HCT116 (cell line): Measurements from ENCODE around the gene PDLIM3. TPM values are rescaled to one million over a fixed set of nuclear protein-coding genes. Genes with fewer than 3 reads are reported as not detected.

Source experiments
- ATAC-seq: fragments of 200-7000 bp; cut with Tn5 transposase; 2 replicates; pipeline ENCODE4 v1.9.1; 2020; ENCODE audit warnings: mild to moderate bottlenecking, moderate library complexity
- BruUV-seq: library from RNA; stranded (reverse); fragments of 400-500 nt; replicated peaks from 2 replicates; lab custom pipeline; 2021; lab: Mats Ljungman, UMichigan
- CTCF ChIA-PET: fragments of 300-600 bp; sonication (Branson Sonifier 250); formaldehyde crosslinking; loops from one replicate; lab custom pipeline; 2021; ENCODE audit warnings: antibody characterized with exemption; lab: Charles Lee
- POLR2A ChIA-PET: fragments of 300-600, 350-600 bp; sonication (Branson Sonifier 250); formaldehyde crosslinking; loops from one replicate; lab custom pipeline; 2021; ENCODE audit warnings: antibody characterized with exemption; lab: Charles Lee
- RAD21 ChIA-PET, 2 experiments: fragments of 300-600 bp; sonication (Branson Sonifier 250); formaldehyde crosslinking; loops; one replicate each; lab custom pipeline; 2023; ENCODE audit warnings: low total read pairs in 2 of 2; ENCODE audit not compliant: uncharacterized antibody in 2 of 2, unreplicated experiment in 2 of 2, low non-redundant PET in 1 of 2; lab: Charles Lee
- DNase-seq: peaks from one replicate; pipeline ENCODE4 v3.0.0-alpha.2; 2010; ENCODE audit warnings: low read depth, low spot score
- H2AFZ ChIP-seq: fragments of 200-600 bp; shearing (Covaris generic), sonication (generic); 2 replicates; pipeline ENCODE4 v1.6.1; 2017; ENCODE audit warnings: low read depth, mixed run types, mixed read lengths, antibody characterized with exemption, low read length; ENCODE audit not compliant: poor library complexity, severe bottlenecking
- H3K27ac ChIP-seq: 2 replicates; pipeline ENCODE4 v1.5.1; 2012; ENCODE audit warnings: low read depth, low read length
- H3K27me3 ChIP-seq: fragments of 200-600 bp; sonication (generic); 2 replicates; pipeline ENCODE4 v1.6.1; 2016; ENCODE audit warnings: mixed run types, low read length, mixed read lengths; ENCODE audit not compliant: insufficient read depth
- H3K36me3 ChIP-seq, 2 experiments: fragments of 200-500 bp in 1 of 2; fragments of 200-600 bp in 1 of 2; sonication (Bioruptor generic) in 1 of 2; sonication (generic) in 1 of 2; 2 replicates each; pipeline versions ENCODE4 v1.5.1 to v1.6.1; 2014 to 2016; ENCODE audit warnings: low read length in 2 of 2, inconsistent platforms in 1 of 2, mixed read lengths in 1 of 2, mixed run types in 1 of 2; ENCODE audit not compliant: insufficient read depth in 2 of 2, control insufficient read depth in 1 of 2
- H3K4me1 ChIP-seq, 2 experiments: fragments of 200-600 bp in 1 of 2; sonication (generic) in 1 of 2; 2 replicates each; pipeline versions ENCODE4 v1.5.1 to v1.6.1; 2012 to 2017; ENCODE audit warnings: low read length in 2 of 2, inconsistent platforms in 1 of 2, mild to moderate bottlenecking in 1 of 2, mixed read lengths in 1 of 2, mixed run types in 1 of 2, moderate library complexity in 1 of 2; ENCODE audit not compliant: insufficient read depth in 2 of 2, control insufficient read depth in 1 of 2
- H3K4me2 ChIP-seq: fragments of 200-600 bp; sonication (generic); 2 replicates; pipeline ENCODE4 v1.6.1; 2017; ENCODE audit warnings: mixed run types, low read length, mixed read lengths
- H3K4me3 ChIP-seq, 2 experiments: fragments of 200-600 bp in 1 of 2; sonication (generic) in 1 of 2; replicated peaks in 1 of 2; 2 replicates each; pipeline ENCODE4 v1.5.1; 2011 to 2016; ENCODE audit warnings: low read length in 2 of 2, control low read depth in 1 of 2, low read depth in 1 of 2, mild to moderate bottlenecking in 1 of 2, mixed read lengths in 1 of 2, mixed run types in 1 of 2
- H3K79me2 ChIP-seq: fragments of 200-600 bp; sonication (generic); 2 replicates; pipeline ENCODE4 v1.6.1; 2017; ENCODE audit warnings: mild to moderate bottlenecking, mixed run types, low read length, moderate library complexity, mixed read lengths; ENCODE audit not compliant: insufficient read depth
- H3K9ac ChIP-seq: fragments of 200-600 bp; sonication (generic); 2 replicates; pipeline ENCODE4 v1.6.1; 2016; ENCODE audit warnings: low read length, mixed read lengths
- H3K9me2 ChIP-seq: fragments of 200-600 bp; sonication (generic), shearing (Covaris generic); 2 replicates; pipeline ENCODE4 v1.6.1; 2017; ENCODE audit warnings: mixed run types, mild to moderate bottlenecking, moderate library complexity; ENCODE audit not compliant: insufficient read depth
- H3K9me3 ChIP-seq, 2 experiments: fragments of 200-500 bp in 1 of 2; fragments of 200-600 bp in 1 of 2; sonication (Bioruptor generic) in 1 of 2; sonication (generic) in 1 of 2; 2 replicates each; pipeline ENCODE4 v1.6.1; 2014 to 2017; ENCODE audit warnings: low read length in 2 of 2, mixed read lengths in 2 of 2, inconsistent platforms in 1 of 2, low read depth in 1 of 2, mild to moderate bottlenecking in 1 of 2, mixed run types in 1 of 2, moderate library complexity in 1 of 2; ENCODE audit not compliant: control insufficient read depth in 1 of 2, insufficient read depth in 1 of 2
- H4K20me1 ChIP-seq: fragments of 200-600 bp; sonication (generic), shearing (Covaris generic); 2 replicates; pipeline ENCODE4 v1.6.1; 2017; ENCODE audit warnings: mixed run types, mild to moderate bottlenecking, moderate library complexity; ENCODE audit not compliant: insufficient read depth
- CBX3 ChIP-seq: IDR thresholded peaks from 2 replicates; pipeline ENCODE4 v1.6.1; 2012; ENCODE audit warnings: low read depth
- CEBPB ChIP-seq: IDR thresholded peaks from 2 replicates; pipeline ENCODE4 v1.6.1; 2012; ENCODE audit warnings: low read depth
- EGR1 ChIP-seq: IDR thresholded peaks from 2 replicates; pipeline ENCODE4 v1.6.1; 2012; ENCODE audit warnings: low read depth
- EZH2 ChIP-seq: fragments of 200-600 bp; sonication (generic); IDR thresholded peaks from 2 replicates; pipeline ENCODE4 v1.6.1; 2017; ENCODE audit warnings: antibody characterized with exemption, mixed run types
- EZH2phosphoT487 ChIP-seq: fragments of 200-600 bp; IDR thresholded peaks from 2 replicates; pipeline ENCODE4 v1.6.1; 2018; ENCODE audit warnings: antibody characterized with exemption, borderline replicate concordance
- FOSL1 ChIP-seq: IDR thresholded peaks from 2 replicates; pipeline ENCODE4 v1.6.1; 2012; ENCODE audit warnings: low read depth
- POLR2A ChIP-seq: IDR thresholded peaks from 2 replicates; pipeline ENCODE4 v1.7.0; 2011; ENCODE audit warnings: borderline replicate concordance; ENCODE audit not compliant: insufficient read depth, insufficient read length; ENCODE audit errors: extremely low read depth
- RAD21 ChIP-seq: IDR thresholded peaks from 2 replicates; pipeline ENCODE4 v1.6.1; 2012; ENCODE audit warnings: low read depth, mild to moderate bottlenecking
- SIN3A ChIP-seq: IDR thresholded peaks from 2 replicates; pipeline ENCODE4 v1.6.1; 2012; ENCODE audit warnings: low read depth
- SP1 ChIP-seq: IDR thresholded peaks from 2 replicates; pipeline ENCODE4 v1.6.1; 2012; ENCODE audit warnings: low read depth
- SRF ChIP-seq: IDR thresholded peaks from 2 replicates; pipeline ENCODE4 v1.6.1; 2012; ENCODE audit warnings: low read depth
- TCF7L2 ChIP-seq: IDR thresholded peaks from 2 replicates; pipeline ENCODE4 v1.7.0; 2011; ENCODE audit warnings: borderline replicate concordance, inconsistent platforms; ENCODE audit not compliant: insufficient read depth, insufficient read length; ENCODE audit errors: extremely low read depth
- YY1 ChIP-seq: IDR thresholded peaks from 2 replicates; pipeline ENCODE4 v1.6.1; 2011; ENCODE audit warnings: low read length, low read depth, moderate library complexity, mild to moderate bottlenecking; ENCODE audit not compliant: insufficient replicate concordance; ENCODE audit errors: extremely low read depth
- ZFX ChIP-seq: fragments of 450-650 bp; IDR thresholded peaks from 2 replicates; pipeline ENCODE4 v1.6.1; 2017
- intact Hi-C: fragments of 100-400 bp; cut with micrococcal nuclease; formaldehyde crosslinking; loops from 2 replicates; pipeline ENCODE4 v1.10.0; 2022
- total RNA-seq: library from RNA; stranded (reverse); gene quantifications from one replicate; pipeline ENCODE4 v1.2.1, GENCODE V29; 2021; ENCODE audit not compliant: unreplicated experiment
- TF ChIP-seq, protein P1 (sequence below): IDR thresholded peaks from 2 replicates; pipeline ENCODE4 v1.6.1; 2012; ENCODE audit warnings: low read depth
- TF ChIP-seq, protein P2 (sequence below): IDR thresholded peaks from 2 replicates; pipeline ENCODE4 v1.6.1; 2012
- TF ChIP-seq, protein P3 (sequence below): IDR thresholded peaks from 2 replicates; pipeline ENCODE4 v1.6.1; 2011; ENCODE audit warnings: mild to moderate bottlenecking, low read length, moderate library complexity; ENCODE audit not compliant: insufficient replicate concordance; ENCODE audit errors: extremely low read depth
- TF ChIP-seq, protein P4 (sequence below): IDR thresholded peaks from 2 replicates; pipeline ENCODE4 v1.6.1; 2012

PDLIM3 gene
- total RNA-seq, 1 experiment from 2014 or later: 11.5 TPM

DNA sequence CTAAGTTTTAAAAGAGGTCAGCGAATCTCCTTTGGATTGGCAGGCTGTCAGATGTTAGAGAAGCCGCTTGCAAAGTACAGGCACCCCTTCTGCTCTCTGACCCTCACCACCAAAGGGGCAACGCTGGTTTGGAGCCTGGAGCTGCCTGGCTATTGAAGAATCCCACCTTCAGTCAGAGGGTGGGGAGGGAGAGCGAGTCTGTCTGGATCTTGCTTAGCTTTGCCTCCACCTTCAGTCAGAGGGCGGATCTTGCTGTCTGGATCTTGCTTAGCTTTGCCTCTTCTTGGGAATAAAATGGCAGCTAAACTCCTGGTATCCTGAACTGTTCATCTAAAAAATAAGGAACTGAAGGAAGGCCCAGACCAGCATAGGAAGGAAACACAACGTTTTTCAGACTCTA lies 71.1 kb downstream of the PDLIM3 start:
- Histone ChIP-seq H2AFZ (no peak overlapping the region), H3K36me3 (no peaks in the 10 kb centered on the region), H3K79me2 (no peaks in the 10 kb centered on the region), H3K27ac (no peak overlapping the region), H3K4me3 (no peak overlapping the region), H3K4me2 (no peak overlapping the region), H3K4me1 (no peaks in the 10 kb centered on the region), H3K27me3 (no peaks in the 10 kb centered on the region), H3K9me2 (no peaks in the 10 kb centered on the region), H4K20me1 (no peaks in the 10 kb centered on the region), H3K9ac (no peak overlapping the region), H3K9me3 (no peaks in the 10 kb centered on the region)
- no TSS peak for BruUV-seq
- intact Hi-C loops: no loop called here
- POLR2A ChIA-PET: no interaction called here
- CTCF ChIA-PET: no interaction called here
- RAD21 ChIA-PET: no interaction called here
- DNase-seq: no peak
- no peak for ATAC-seq
- TF ChIP-seq FOSL1: no peak
- no peak for TF ChIP-seq SP1
- TF ChIP-seq TCF7L2: no peak
- TF ChIP-seq, protein P1, sequence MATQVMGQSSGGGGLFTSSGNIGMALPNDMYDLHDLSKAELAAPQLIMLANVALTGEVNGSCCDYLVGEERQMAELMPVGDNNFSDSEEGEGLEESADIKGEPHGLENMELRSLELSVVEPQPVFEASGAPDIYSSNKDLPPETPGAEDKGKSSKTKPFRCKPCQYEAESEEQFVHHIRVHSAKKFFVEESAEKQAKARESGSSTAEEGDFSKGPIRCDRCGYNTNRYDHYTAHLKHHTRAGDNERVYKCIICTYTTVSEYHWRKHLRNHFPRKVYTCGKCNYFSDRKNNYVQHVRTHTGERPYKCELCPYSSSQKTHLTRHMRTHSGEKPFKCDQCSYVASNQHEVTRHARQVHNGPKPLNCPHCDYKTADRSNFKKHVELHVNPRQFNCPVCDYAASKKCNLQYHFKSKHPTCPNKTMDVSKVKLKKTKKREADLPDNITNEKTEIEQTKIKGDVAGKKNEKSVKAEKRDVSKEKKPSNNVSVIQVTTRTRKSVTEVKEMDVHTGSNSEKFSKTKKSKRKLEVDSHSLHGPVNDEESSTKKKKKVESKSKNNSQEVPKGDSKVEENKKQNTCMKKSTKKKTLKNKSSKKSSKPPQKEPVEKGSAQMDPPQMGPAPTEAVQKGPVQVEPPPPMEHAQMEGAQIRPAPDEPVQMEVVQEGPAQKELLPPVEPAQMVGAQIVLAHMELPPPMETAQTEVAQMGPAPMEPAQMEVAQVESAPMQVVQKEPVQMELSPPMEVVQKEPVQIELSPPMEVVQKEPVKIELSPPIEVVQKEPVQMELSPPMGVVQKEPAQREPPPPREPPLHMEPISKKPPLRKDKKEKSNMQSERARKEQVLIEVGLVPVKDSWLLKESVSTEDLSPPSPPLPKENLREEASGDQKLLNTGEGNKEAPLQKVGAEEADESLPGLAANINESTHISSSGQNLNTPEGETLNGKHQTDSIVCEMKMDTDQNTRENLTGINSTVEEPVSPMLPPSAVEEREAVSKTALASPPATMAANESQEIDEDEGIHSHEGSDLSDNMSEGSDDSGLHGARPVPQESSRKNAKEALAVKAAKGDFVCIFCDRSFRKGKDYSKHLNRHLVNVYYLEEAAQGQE: no peak
- TF ChIP-seq, protein P2, sequence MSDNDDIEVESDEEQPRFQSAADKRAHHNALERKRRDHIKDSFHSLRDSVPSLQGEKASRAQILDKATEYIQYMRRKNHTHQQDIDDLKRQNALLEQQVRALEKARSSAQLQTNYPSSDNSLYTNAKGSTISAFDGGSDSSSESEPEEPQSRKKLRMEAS: no peak
- TF ChIP-seq EGR1: no peak
- TF ChIP-seq SRF: no peak
- no peak for TF ChIP-seq ZFX
- no peak for TF ChIP-seq CEBPB
- no peak for TF ChIP-seq SIN3A
- TF ChIP-seq EZH2: no peak
- TF ChIP-seq YY1: no peak
- no peak for TF ChIP-seq EZH2phosphoT487
- no peak for TF ChIP-seq CBX3
- TF ChIP-seq, protein P3, sequence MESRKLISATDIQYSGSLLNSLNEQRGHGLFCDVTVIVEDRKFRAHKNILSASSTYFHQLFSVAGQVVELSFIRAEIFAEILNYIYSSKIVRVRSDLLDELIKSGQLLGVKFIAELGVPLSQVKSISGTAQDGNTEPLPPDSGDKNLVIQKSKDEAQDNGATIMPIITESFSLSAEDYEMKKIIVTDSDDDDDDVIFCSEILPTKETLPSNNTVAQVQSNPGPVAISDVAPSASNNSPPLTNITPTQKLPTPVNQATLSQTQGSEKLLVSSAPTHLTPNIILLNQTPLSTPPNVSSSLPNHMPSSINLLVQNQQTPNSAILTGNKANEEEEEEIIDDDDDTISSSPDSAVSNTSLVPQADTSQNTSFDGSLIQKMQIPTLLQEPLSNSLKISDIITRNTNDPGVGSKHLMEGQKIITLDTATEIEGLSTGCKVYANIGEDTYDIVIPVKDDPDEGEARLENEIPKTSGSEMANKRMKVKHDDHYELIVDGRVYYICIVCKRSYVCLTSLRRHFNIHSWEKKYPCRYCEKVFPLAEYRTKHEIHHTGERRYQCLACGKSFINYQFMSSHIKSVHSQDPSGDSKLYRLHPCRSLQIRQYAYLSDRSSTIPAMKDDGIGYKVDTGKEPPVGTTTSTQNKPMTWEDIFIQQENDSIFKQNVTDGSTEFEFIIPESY: no peak
- no peak for TF ChIP-seq POLR2A
- no peak for TF ChIP-seq RAD21
- TF ChIP-seq, protein P4, sequence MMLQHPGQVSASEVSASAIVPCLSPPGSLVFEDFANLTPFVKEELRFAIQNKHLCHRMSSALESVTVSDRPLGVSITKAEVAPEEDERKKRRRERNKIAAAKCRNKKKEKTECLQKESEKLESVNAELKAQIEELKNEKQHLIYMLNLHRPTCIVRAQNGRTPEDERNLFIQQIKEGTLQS: no peak
- TF ChIP-seq, all 23 proteins: peak for 0
